ENCODE results near the gene MTMR12.

MTMR12 gene

GRCh38 chr5:32312595-32313332, at the start of gene MTMR12:
MTMR12 (minus strand) TSS chr5:32312939; CDS start chr5:32312838, 101 bp downstream.
- peak; percentile 100 for DNase-seq (ENCODE audit: low read depth)

DNA sequence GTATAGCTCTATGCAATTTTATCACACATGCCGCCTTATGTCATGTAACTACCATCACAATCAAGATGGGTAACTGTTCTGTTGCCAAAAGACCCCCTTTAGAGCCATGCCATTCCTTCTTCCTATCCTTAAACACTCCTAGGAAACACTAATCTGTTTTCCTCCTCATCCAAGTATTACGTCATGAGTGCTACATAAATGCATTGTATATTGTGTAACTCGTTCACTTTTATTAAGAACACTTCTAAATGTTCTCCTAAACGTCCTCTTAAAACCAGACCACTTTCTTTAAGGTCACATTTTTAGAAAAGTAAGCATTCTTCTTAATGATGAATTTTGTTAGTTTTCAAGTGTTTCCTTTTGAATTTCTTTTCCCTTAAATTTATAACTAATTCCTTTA, 49.8 kb upstream of the MTMR12 start:
- DNase-seq (ENCODE audit: low read depth): no peak

DNA sequence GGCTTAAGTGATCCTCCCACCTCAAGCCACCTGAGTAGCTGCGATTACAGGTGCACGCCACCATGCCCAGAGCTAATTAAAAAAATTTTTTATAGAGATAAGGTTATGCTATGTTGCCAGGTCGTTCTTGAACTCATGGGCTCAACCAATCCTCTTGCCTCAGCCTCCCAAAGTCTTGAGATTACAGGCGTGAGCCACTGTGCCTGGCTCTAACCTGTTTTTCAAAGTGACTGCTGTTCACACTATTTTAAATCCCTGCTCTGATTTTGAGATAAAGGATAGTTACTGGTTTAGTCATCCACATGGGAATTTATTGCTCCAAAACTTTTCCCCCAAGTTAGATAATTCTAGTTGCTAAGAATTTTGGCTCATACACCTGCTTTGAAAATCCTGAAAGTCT, 48.2 kb upstream of the MTMR12 start:
- DNase-seq (ENCODE audit: low read depth): no peak

DNA sequence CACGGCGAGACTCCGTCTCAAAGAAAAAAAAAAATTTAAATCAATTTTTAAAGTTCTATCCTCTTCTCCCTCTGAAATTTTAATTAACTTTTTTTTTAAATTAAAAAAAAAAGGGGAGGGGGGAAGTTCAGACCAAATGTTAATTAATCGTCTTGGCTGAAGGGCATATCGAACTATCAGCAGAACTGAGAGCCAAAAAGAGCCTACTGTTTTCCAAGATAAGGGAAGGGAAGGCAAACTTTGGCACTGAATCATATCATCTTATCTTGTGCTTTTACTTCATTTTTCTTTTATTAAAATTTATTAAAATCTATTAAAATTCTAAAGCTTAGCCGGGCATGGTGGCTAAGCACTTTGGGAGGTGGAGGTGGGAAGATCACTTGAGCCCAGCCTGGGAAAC, 45.9 kb upstream of the MTMR12 start:
- no peak for DNase-seq (ENCODE audit: low read depth)

GRCh38 chr5:32357658-32358057, 44.9 kb upstream of the MTMR12 start:
- no peak for DNase-seq (ENCODE audit: low read depth)

DNA sequence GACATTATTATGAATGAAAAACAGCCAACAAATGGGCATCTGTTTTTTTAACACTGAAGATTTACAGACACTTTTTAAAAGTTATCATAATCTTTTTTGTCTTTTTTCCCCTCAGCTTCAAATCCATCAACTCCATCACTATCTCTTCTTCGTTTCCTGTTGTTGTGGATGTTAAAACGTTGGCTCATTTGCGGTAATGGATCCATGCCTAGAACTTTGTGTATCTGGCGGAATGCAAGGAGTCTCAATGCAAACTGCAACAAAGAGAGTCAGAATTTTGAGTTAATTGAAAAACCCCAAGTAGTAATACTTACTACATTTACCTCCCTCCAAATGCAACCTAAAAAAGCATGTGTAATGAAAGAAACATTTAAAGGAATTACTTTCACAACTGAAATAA, 42.9 kb upstream of the MTMR12 start:
- DNase-seq (ENCODE audit: low read depth): no peak

DNA sequence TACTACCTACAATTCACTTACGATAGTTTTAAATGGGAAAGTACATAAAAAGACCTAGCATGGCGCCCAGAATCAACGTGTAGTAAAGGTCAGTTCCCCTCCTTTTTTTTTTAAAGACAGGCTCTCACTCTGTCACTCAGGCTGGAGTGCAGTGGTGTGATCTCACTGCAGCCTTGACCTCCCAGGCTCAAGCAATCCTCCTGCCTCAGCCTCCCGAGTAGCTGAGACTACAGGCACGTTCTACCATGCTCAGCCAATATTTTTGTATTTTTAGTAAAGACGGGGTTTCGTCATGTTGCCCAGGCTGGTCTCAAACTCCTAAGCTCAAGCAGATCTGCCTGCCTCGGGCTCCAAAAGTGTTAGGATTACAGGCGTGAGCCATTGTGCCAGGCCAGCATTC, 40.7 kb upstream of the MTMR12 start:
- no peak for DNase-seq (ENCODE audit: low read depth)

GRCh38 chr5:32352685-32353084, 39.9 kb upstream of the MTMR12 start:
- no peak for DNase-seq (ENCODE audit: low read depth)

DNA sequence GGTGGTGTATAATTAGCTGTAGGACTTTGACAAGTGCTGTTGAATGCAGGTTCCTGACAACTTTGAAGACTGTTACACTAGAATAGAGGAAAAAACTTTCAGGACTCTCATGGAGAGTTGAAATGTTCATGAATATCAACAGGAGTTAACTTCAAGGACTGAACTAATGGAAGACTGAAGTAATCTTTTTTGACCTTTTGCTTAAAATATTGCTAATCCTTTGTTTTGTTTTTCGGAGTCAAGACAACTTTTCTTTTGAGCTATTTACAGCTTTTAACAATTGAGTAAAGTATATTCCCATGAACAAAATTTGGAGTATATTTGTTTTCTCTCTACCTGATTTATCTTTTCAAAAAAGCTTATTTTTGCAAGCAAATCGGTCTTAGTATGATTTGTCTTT, 34.1 kb upstream of the MTMR12 start:
- DNase-seq (ENCODE audit: low read depth): no peak

- no peak for DNase-seq (ENCODE audit: low read depth)
These were observed 30.4 kb upstream of the MTMR12 start for GRCh38 chr5:32343058-32343672.

- no peak for DNase-seq (ENCODE audit: low read depth)
These were observed 29.9 kb upstream of the MTMR12 start for GRCh38 chr5:32342656-32343055.

GRCh38 chr5:32339878-32340277, 27.1 kb upstream of the MTMR12 start:
- DNase-seq (ENCODE audit: low read depth): no peak

DNA sequence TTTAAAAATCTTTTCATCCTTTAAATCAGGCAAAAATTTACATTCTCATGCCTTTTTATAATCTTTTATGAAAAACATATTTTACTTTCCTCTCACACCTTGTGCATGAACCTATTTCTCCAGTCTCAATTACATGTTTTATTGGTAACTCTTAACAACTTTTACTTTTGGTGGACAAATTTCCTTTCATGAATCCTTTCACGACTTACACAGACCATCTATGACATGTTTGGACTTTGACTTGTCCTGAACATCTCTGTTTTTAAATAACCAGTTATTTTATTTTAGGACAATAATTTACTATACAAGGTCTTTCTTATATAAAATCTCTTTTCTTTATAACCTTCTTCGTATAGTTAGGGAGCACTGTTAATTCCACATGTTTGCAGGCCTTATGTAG, 26.5 kb upstream of the MTMR12 start:
- DNase-seq (ENCODE audit: low read depth): no peak

GRCh38 chr5:32332966-32333365, 20.2 kb upstream of the MTMR12 start:
- no peak for DNase-seq (ENCODE audit: low read depth)

DNA sequence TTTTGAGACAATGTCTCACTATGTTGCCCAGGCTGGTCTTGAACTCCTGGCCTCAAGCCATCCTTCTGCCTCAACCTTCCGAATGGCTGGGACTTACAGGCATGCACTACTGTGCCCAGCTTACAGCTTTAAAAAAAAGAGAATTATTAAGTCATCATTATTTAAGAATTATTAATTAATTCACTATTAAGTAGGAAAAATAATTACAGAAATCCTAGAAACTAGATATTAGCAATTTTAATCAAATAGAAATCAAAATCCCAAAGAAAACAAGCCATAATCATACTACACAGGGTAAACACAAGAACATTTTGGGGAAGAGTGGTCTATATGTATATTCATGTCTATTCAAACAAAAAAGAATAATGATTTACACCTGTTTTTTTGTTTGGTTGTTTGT, 19.6 kb upstream of the MTMR12 start:
- DNase-seq (ENCODE audit: low read depth): no peak

GRCh38 chr5:32331935-32332274, 19.2 kb upstream of the MTMR12 start:
- DNase-seq (ENCODE audit: low read depth): no peak

DNA sequence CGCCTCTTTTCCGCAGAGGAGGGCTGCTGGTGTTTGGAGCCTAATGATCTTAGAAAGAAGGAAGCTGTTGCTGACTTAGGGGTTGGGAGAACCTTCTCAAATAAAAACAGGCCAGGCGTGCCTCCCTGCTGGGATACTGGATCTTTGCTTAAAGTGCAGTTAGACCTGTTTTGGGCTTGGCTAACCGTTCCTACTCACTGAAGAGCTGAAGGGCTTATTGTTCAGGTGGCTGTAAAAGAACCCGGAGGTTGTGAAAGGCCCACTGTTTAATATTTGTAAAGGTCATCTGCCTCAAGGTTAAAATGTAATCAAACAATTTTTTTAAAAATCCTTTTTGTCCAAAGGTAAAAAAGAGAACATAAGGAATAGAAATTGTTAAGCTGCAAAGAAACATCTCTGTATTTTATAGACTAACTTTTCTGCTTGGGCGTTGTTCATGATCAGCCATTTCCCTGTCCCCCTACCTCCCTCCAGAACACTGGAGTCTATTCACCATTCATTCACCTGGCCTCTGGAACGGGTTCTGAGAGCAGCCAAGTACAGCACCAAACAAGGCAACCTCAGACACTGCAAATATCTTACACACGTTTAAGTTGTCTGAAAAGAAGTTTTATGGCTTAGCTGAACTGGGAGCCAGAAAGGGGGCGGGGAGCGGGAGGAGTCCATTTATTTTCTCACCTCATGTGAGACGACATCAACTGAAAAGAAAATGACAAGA, 18.6 kb upstream of the MTMR12 start:
- no peak for DNase-seq (ENCODE audit: low read depth)

- no peak for DNase-seq (ENCODE audit: low read depth)
These were observed 17.6 kb upstream of the MTMR12 start for GRCh38 chr5:32330126-32330971.

GRCh38 chr5:32329395-32329834, 16.7 kb upstream of the MTMR12 start:
- DNase-seq (ENCODE audit: low read depth): peak; percentile 35

DNA sequence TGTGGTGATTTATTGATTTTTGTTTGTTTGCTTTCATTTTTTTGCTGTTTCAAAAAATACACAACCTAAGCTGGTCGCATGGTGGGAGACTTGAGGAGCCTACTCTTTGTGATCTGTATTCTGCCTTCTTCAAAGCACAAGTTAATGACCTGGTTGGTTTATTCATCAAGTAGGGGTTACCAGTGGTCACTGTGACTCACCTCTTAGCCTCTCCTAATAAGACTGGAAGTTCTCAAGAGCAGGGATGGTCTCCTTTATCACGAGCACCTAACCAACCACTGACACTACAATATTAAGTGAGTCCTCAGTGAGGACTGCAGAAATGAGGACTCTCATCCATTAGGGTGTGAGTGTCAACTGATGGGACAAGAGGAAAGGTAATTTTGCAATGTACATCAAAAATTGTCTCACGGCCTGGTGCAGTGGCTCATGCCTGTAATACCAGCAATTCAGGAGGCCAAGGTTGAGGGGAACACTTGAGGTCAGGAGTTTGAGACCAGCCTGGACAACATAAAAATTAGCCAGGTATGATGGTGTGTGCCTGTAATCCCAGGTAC, 13.6 kb upstream of the MTMR12 start:
- DNase-seq (ENCODE audit: low read depth): no peak

GRCh38 chr5:32325616-32326015, 12.9 kb upstream of the MTMR12 start:
- no peak for DNase-seq (ENCODE audit: low read depth)

DNA sequence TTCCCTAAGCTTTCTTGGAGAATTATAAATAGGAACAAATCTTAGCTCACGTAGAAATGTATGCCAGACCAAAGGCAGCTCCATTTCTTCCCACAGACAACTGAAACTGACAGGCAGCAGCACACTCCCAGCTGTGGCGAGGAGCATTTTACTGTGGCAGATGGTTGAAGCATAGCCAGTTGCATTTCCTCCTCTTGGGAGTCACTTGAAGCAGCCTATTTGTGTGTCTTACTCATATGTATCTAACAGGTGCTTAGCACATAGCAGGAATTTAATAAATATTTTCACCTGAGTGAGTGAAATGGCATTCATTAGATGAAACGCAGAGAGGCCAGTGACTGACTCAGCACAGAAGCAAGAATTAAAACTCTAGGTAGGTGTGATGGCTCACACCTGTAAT, 12.3 kb upstream of the MTMR12 start:
- DNase-seq (ENCODE audit: low read depth): no peak
